Nephron (organoid): ENCODE results near the gene PGLYRP3.

ENCODE experiments used
- H3K27ac Mint-ChIP-seq, 3 experiments: 2 replicates each; pipeline ENCODE4 v1.8.0; 2020; ENCODE audit warnings: mixed read lengths in 3 of 3, mild to moderate bottlenecking in 2 of 3, moderate library complexity in 1 of 3
- H3K27me3 Mint-ChIP-seq: 2 replicates; pipeline ENCODE4 v1.8.0; 2021; ENCODE audit warnings: low read depth, mild to moderate bottlenecking, moderate library complexity, mixed read lengths
- H3K36me3 Mint-ChIP-seq: 2 replicates; pipeline ENCODE4 v1.8.0; 2020; ENCODE audit warnings: low read depth, mixed read lengths
- H3K4me1 Mint-ChIP-seq: 2 replicates; pipeline ENCODE4 v1.8.0; 2020; ENCODE audit warnings: mixed read lengths
- H3K4me3 Mint-ChIP-seq, 3 experiments: 2 replicates each; pipeline ENCODE4 v1.8.0; 2020; ENCODE audit warnings: mild to moderate bottlenecking in 3 of 3, mixed read lengths in 3 of 3, moderate library complexity in 2 of 3
- H3K9me3 Mint-ChIP-seq: 2 replicates; pipeline ENCODE4 v1.8.0; 2020; ENCODE audit warnings: mixed read lengths
- CTCF ChIP-seq, 3 experiments: fragments of 200-600 bp; sonication (generic); IDR thresholded peaks; one replicate each; pipeline ENCODE4 v1.5.0; 2021; ENCODE audit warnings: antibody characterized with exemption in 3 of 3; ENCODE audit not compliant: unreplicated experiment in 3 of 3

The PGLYRP3 gene

GRCh38 chr1:153251988-153252387, 60.8 kb downstream of the PGLYRP3 start:
- Mint-ChIP-seq H3K27me3 (peaks cover 35% of the 10 kb centered on the region), H3K27ac (no peak overlapping the region)
- no peak for TF ChIP-seq CTCF (IDR thresholded peaks at IDR 0.05; ENCODE audit: unreplicated experiment in 3 of 3)

GRCh38 chr1:153251562-153251961, 61.2 kb downstream of the PGLYRP3 start:
- no peak for TF ChIP-seq CTCF (IDR thresholded peaks at IDR 0.05; ENCODE audit: unreplicated experiment in 3 of 3)
- Mint-ChIP-seq H3K36me3 (no peaks in the 10 kb centered on the region), H3K27ac (no peak overlapping the region), H3K27me3 (peaks cover 35% of the 10 kb centered on the region), H3K9me3 (no peaks in the 10 kb centered on the region), H3K4me3 (no peak overlapping the region), H3K4me1 (no peaks in the 10 kb centered on the region)

More at GRCh38 chr1:153251988-153252387, 60.8 kb downstream of the PGLYRP3 start:
- H3K36me3 Mint-ChIP-seq = no peaks in the 10 kb centered on the region
- no peaks in the 10 kb centered on the region for H3K9me3 Mint-ChIP-seq
- H3K4me3 Mint-ChIP-seq = no peak overlapping the region
- no peaks in the 10 kb centered on the region for H3K4me1 Mint-ChIP-seq

- Mint-ChIP-seq H3K9me3 (no peaks in the 10 kb centered on the region), H3K4me3 (no peak overlapping the region), H3K27me3 (peaks cover 33% of the 10 kb centered on the region), H3K36me3 (no peaks in the 10 kb centered on the region), H3K4me1 (no peaks in the 10 kb centered on the region), H3K27ac (no peak overlapping the region)
- TF ChIP-seq CTCF (IDR thresholded peaks at IDR 0.05; ENCODE audit: unreplicated experiment in 3 of 3) = no peak
Observed at GRCh38 chr1:153251087-153251486, 61.7 kb downstream of the PGLYRP3 start.

GRCh38 chr1:153250166-153250565, 62.6 kb downstream of the PGLYRP3 start:
- Mint-ChIP-seq H3K4me1 (no peaks in the 10 kb centered on the region), H3K36me3 (no peaks in the 10 kb centered on the region), H3K27ac (no peak overlapping the region), H3K4me3 (no peak overlapping the region), H3K9me3 (no peaks in the 10 kb centered on the region), H3K27me3 (peaks cover 32% of the 10 kb centered on the region)
- no peak for TF ChIP-seq CTCF (IDR thresholded peaks at IDR 0.05; ENCODE audit: unreplicated experiment in 3 of 3)

- Mint-ChIP-seq H3K4me3 (no peak overlapping the region), H3K36me3 (no peaks in the 10 kb centered on the region), H3K27me3 (peaks cover 25% of the 10 kb centered on the region), H3K9me3 (no peaks in the 10 kb centered on the region), H3K27ac (no peak overlapping the region), H3K4me1 (no peaks in the 10 kb centered on the region)
- no peak for TF ChIP-seq CTCF (IDR thresholded peaks at IDR 0.05; ENCODE audit: unreplicated experiment in 3 of 3)
Observed at GRCh38 chr1:153248176-153248879, 64.4 kb downstream of the PGLYRP3 start.
